ENCODE results near the gene DYNC2I2. TPM values are rescaled to one million over a fixed set of nuclear protein-coding genes. Genes with fewer than 3 reads are reported as not detected.
"Not testable (repeated sequence)": the region's sequence is repeated elsewhere in the genome, so short reads cannot be mapped to it uniquely, and the experiment has no call there.

Gene DYNC2I2
- total and polyA plus RNA-seq, 11 donors = 20.5 to 65.7 (median 35.1) TPM

GRCh38 chr9:128651798-128652197 lies 4.8 kb downstream of the DYNC2I2 start:
- H3K9me3 ChIP-seq = no peaks in the 10 kb centered on the region
- DNase-seq (no peak), ATAC-seq (no peak)
- no peaks in the 10 kb centered on the region for H3K36me3 ChIP-seq
- H3K27me3 ChIP-seq = no peaks in the 10 kb centered on the region
- TF ChIP-seq POLR2A (IDR thresholded peaks at IDR 0.05) = no peak
- TF ChIP-seq, protein P1, sequence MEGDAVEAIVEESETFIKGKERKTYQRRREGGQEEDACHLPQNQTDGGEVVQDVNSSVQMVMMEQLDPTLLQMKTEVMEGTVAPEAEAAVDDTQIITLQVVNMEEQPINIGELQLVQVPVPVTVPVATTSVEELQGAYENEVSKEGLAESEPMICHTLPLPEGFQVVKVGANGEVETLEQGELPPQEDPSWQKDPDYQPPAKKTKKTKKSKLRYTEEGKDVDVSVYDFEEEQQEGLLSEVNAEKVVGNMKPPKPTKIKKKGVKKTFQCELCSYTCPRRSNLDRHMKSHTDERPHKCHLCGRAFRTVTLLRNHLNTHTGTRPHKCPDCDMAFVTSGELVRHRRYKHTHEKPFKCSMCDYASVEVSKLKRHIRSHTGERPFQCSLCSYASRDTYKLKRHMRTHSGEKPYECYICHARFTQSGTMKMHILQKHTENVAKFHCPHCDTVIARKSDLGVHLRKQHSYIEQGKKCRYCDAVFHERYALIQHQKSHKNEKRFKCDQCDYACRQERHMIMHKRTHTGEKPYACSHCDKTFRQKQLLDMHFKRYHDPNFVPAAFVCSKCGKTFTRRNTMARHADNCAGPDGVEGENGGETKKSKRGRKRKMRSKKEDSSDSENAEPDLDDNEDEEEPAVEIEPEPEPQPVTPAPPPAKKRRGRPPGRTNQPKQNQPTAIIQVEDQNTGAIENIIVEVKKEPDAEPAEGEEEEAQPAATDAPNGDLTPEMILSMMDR (IDR thresholded peaks at IDR 0.05) = no peak
- H3K4me3 ChIP-seq = no peak overlapping the region
- peaks cover 0 to 8% (median 5%) of the 10 kb centered on the region in 12 donors for H3K4me1 ChIP-seq
- 92 to 98% (median 96%) methylated on average over 5 of the region's 5 CpGs for WGBS, 4 donors
- no peak overlapping the region for H3K27ac ChIP-seq
- intact Hi-C loops (cut with DNase I) = no loop called here

DNA sequence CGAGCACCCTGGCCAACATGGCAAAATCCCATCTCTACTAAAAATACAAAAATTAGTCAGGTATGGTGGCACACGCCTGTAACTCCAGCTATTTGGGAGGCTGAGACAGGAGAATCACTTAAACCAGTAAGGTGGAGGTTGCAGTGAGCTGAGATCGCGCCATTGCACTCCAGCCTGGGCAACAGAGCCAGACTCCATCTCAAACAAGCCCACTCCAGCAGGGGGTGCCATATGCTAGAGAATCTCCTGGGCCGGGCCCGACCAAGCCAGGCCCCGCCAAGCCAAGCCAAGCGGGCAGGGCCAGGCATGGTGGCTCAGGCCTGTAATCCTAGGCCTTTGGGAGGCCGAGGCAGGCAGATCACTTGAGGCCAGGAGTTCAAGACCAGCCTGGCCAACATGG lies 8.4 kb downstream of the DYNC2I2 start:
- peak in 3 of 4 donors; percentile 60 to 76 (median 61) for ATAC-seq
- H3K9me3 ChIP-seq; H3K36me3 ChIP-seq; H3K27me3 ChIP-seq; H3K27ac ChIP-seq; intact Hi-C loops (cut with DNase I); H3K4me1 ChIP-seq; H3K4me3 ChIP-seq: not testable (repeated sequence)
- TF ChIP-seq, protein P1 (IDR thresholded peaks at IDR 0.05) = peak in 6 of 12 donors; percentile 10 to 34 (median 18)
- peak in 1 of 5 donors; percentile 72 for DNase-seq
- WGBS, 4 donors = 86 to 96% (median 93%) methylated on average over 9 of the region's 9 CpGs

DNA sequence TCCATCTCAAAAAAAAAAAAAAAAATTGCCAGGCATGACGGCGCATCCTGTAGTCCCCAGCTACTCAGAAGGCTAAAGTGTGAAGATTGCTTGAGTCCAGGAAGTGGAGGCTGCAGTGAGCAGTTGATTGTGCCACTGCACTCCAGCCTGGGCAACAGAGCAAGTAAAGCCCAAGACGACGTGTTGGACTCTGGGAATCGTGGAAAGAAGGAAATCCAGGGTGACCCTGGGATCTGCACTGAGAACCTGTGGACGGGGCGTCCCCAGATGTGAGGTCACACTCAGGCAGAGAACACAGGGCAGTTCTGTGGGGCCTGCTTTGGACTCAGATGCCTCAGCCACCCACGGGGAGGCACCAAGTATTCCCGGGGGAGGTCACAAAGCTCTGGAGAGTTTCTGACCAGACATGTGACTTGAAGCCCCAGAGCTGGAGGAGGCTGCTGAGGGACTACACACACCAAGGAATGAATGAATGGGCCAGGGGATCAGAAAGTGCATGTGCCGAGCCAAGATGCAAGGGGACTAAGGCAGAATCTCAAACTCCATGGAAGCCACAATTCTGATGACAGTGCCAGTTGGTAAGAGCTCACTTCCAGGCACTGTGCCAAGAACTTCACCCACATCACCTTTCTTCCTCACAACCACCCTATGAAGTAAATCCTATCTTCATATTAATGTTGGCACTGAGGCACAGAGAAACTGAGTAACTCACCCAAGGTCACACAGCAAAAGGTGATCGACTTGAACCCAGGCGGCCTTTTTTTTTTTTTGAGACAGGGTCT lies 12.9 kb downstream of the DYNC2I2 start:
- no peak for ATAC-seq
- no peak overlapping the region for H3K4me3 ChIP-seq
- 62 to 76% (median 75%) methylated on average over 11 to 12 of the region's 12 CpGs for WGBS, 4 donors
- H3K4me1 ChIP-seq = no peaks in the 10 kb centered on the region
- no peak overlapping the region for H3K27ac ChIP-seq
- no peaks in the 10 kb centered on the region for H3K27me3 ChIP-seq
- TF ChIP-seq, protein P1 (IDR thresholded peaks at IDR 0.05) = no peak
- no peaks in the 10 kb centered on the region for H3K9me3 ChIP-seq
- intact Hi-C loops (cut with DNase I) = no loop called here
- peaks cover 0 to 12% (median 0%) of the 10 kb centered on the region in 9 donors for H3K36me3 ChIP-seq
- DNase-seq = peak in 1 of 5 donors; percentile 60

DNA sequence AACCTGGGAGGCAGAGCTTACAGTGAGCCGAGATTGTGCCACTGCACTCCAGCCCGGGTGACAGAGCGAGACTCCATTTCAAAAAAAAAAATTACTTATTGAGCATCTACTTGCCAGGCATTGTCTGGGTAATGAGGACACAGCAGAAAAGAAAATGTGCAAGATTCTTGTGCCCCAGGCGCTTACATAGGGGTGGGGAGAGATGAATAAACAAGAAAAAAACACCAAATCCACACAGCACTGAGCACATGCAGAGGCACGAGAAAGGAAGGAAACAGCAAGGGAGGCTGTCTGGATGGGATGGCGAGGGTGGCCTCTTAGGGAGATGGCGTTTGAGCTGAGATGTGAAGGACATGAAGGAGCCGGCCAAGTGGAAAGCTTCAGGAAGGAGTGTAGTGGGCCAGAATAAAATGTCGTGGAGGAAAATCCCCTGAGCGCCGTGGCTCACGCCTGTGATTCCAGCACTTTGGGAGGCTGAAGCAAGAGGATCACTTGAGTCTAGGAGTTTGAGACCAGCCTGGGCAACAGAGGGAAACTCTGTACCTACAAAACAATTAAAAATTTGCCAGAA lies 13.9 kb downstream of the DYNC2I2 start:
- Histone ChIP-seq H3K36me3 (peaks cover 0 to 12% (median 0%) of the 10 kb centered on the region in 9 donors), H3K4me3 (no peak overlapping the region), H3K9me3 (no peaks in the 10 kb centered on the region), H3K27ac (no peak overlapping the region), H3K27me3 (no peaks in the 10 kb centered on the region), H3K4me1 (no peaks in the 10 kb centered on the region)
- TF ChIP-seq POLR2A (IDR thresholded peaks at IDR 0.05) = no peak
- TF ChIP-seq, protein P1 (IDR thresholded peaks at IDR 0.05) = no peak
- DNase-seq (peak in 1 of 5 donors; percentile 33), ATAC-seq (no peak)
- 79 to 83% (median 80%) methylated on average over 12 of the region's 12 CpGs for WGBS, 4 donors
- intact Hi-C loops (cut with DNase I) = no loop called here
